Fibroblast of gingiva (primary cell): ENCODE data around the gene SLC1A4.
"Not testable (repeated sequence)": the region's sequence is repeated elsewhere in the genome, so short reads cannot be mapped to it uniquely, and the experiment has no call there.

Source experiments
- DNase-seq: peaks from one replicate; pipeline ENCODE4 v3.0.0-alpha.2; 2011; ENCODE audit warnings: low read depth

The SLC1A4 gene

DNA sequence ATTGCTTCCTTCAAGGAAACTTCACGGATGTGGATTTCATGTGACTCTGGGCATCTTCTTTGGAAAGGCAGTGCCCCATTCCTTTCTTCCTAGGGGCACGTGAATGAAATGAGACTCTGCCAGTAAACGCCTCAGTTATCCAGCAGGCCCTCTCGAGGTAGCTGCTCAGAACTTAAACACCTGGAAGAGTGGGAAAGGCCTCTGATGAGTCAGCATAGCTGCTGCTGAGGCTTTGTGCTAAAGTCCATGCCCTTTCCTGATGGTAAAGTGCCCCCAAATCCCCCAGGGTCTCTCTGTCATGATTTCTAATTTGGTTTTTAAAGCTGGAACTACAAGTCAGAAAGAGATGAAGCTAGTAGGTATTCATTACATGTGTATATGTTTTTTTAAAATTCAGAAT, 3.8 kb downstream of the SLC1A4 start:
- DNase-seq, result no peak

- DNase-seq, result no peak
These were observed 5.8 kb downstream of the SLC1A4 start for GRCh38 chr2:64995041-64995440.

- DNase-seq, result no peak
These were observed 7.7 kb downstream of the SLC1A4 start for GRCh38 chr2:64996871-64997307.

- no peak for DNase-seq
These were observed 9.5 kb downstream of the SLC1A4 start for GRCh38 chr2:64998658-64999061.

DNA sequence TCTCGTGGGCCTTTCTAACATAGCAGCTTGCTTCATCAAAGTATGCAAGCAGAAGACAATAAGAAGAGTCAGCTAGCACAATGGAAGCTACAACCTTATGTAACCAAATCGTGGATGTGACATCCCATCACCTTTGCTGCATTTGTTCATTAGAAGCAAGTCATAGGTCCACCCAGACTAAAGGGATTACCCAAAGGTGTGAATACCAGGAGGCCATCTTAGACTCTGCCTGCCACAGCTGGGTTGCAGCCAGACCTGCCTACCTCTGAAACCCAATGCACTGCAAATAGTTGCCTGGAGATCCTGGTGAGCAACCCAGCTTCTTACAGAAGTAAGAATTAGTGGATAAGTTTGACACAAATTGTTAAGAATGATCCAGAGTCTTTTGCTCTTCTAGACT, 10.6 kb downstream of the SLC1A4 start:
- no peak for DNase-seq

GRCh38 chr2:65000644-65001043, 11.4 kb downstream of the SLC1A4 start:
- no peak for DNase-seq

DNA sequence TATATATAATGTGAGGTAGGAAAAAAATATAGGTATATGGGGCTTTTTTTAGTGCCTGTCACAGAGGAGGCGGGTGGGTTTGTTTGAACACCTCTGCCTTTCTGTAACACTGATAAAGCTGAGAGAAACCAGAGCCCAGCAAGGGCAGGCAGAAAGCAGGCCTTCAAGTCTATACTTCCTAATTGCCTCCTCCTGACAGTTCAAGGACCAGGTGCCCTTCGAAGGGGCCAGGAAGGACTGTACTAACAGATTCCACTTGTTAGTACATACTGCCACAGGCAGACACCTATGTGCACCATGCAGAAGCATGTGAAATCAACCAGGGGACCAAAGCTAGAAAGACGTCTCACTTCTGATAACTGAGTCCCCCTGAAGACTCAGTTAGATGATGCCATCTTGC, 13.8 kb downstream of the SLC1A4 start:
- DNase-seq, result no peak

GRCh38 chr2:65004232-65004631, 15.0 kb downstream of the SLC1A4 start:
- not testable (repeated sequence) for DNase-seq

- no peak for DNase-seq
These were observed 24.6 kb downstream of the SLC1A4 start for GRCh38 chr2:65013776-65014175.

GRCh38 chr2:65015731-65016130, 26.5 kb downstream of the SLC1A4 start:
- no peak for DNase-seq

- no peak for DNase-seq
These were observed 27.6 kb downstream of the SLC1A4 start for GRCh38 chr2:65016789-65017188.

- DNase-seq, result no peak
These were observed 28.1 kb downstream of the SLC1A4 start for GRCh38 chr2:65017335-65017734.

- no peak for DNase-seq
These were observed 29.0 kb downstream of the SLC1A4 start for GRCh38 chr2:65018141-65018582.

DNA sequence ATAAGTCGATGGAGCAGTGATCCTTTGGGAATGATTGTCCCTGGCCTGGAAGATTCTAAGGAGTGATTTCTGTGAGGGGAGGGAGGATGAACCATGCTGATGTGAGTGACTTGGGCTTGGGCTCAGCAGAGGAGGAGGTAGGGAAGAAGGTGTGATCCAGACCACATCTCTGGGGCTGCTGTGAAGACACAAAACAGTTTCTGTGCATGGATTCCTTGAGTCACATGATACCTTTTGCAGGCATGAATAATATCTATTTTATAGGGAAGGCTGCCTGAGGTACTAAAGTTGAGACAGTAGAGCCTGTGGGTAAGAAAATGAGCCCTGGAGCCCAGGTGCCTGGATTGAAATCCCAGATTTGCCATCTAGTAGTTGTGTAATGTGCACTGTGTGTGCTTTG, 29.8 kb downstream of the SLC1A4 start:
- DNase-seq, result no peak

GRCh38 chr2:65019675-65020195, 30.5 kb downstream of the SLC1A4 start:
- no peak for DNase-seq

DNA sequence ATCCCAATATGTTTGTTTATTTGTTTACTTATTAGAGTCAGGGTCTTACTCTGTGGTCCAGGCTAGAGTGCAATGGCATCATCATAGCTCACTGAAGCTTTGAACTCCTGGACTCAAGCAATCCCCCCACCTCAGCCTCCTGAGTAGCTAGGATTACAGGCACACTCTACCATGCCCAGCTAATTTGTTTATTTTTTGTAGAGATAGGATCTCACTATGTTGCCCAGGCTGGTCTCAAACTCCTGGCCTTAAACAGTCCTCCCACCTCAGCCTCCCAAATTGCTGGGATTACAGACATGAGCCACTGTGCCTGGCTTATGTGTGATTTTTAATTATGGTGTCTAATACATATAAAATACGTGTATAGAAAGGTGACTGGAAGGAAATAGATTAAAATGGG, 31.1 kb downstream of the SLC1A4 start:
- DNase-seq, result not testable (repeated sequence)

- DNase-seq, result no peak
These were observed 31.8 kb downstream of the SLC1A4 start for GRCh38 chr2:65020943-65021528.

DNA sequence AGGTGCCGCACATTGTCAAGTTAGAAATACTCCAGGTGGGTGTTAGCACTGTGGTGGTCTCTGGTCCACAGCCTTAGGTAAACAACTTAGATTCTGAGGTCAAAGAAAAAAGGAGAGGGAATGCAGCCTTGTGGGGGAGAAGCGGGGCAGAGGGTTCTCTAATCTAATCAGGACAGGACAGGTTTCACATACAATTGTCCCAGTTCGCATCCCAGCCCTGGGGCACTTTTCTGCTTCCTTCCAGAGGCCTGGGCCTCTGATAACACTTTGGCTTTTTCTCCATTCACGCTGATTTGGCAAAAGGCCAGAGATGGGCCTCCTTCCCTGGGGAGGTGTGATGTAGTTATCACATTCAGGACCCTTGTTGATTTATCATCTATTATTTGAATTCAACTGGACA, 32.5 kb downstream of the SLC1A4 start:
- DNase-seq, result no peak

- DNase-seq, result no peak
These were observed 33.0 kb downstream of the SLC1A4 start for GRCh38 chr2:65022189-65022588.

DNA sequence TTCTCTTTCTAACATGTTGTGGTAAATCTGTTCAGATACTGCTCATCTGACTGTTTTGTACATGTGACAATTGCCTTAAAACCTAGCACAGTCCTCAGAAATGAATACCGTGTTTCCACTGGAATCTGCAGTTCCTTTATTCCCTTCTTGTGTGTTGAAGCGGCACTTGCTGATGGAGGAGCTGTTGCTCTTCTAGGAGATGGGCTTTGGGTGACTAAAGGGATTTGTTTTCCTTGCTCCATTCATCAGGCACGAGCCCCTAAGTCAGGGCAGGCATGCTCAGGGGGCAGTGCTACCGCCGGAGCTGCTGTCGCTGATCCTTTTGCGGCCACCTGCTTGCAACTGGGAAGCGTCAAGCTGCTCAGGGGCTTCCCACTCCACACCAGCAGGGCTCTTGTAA, 34.5 kb downstream of the SLC1A4 start:
- no peak for DNase-seq

DNA sequence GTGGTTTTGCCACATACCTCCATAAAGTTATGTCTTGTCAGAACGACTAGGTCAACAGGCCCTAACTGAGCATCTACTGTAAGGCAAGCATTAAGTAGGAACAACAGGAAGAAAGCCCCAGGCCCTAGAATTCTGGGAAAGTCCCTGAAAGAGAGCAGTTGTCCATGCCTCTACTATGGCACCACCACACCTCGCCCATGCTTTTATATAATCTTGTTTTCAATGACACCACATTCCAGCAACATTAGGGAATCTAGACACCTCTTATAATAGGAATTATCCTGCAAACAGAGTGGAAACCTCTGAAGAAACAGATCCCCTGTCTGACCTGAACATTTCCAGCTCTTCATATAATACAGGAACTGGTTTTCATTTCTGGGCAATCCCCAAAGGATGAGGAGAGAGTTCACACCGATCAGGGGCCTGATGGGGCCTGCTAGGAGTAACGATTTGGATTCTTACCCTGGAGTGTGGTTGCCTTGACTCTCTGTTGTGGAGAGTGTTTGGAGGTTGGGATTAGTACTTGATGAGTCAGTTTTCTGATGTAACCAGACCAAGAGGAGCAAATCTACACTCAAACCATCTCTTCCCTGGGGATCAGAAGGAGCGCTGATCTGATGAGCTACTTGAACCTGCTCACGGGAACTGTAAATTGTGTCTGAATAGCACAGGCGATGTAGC, 35.1 kb downstream of the SLC1A4 start:
- DNase-seq, result peak; percentile 42

GRCh38 chr2:65025453-65026123, 36.4 kb downstream of the SLC1A4 start:
- no peak for DNase-seq

- no peak for DNase-seq
These were observed 37.0 kb downstream of the SLC1A4 start for GRCh38 chr2:65026154-65026553.
